NCI-H2081 treated with DMSO at 0.1 percent for 48 hours (cell line): ENCODE results near the gene PCDHA6.
"Not testable (repeated sequence)": the region's sequence is repeated elsewhere in the genome, so short reads cannot be mapped to it uniquely, and the experiment has no call there.

ENCODE experiments used
- DNase-seq: peaks from one replicate; lab custom pipeline; 2025; lab: John Stamatoyannopoulos, UW

PCDHA6 gene, protein sequence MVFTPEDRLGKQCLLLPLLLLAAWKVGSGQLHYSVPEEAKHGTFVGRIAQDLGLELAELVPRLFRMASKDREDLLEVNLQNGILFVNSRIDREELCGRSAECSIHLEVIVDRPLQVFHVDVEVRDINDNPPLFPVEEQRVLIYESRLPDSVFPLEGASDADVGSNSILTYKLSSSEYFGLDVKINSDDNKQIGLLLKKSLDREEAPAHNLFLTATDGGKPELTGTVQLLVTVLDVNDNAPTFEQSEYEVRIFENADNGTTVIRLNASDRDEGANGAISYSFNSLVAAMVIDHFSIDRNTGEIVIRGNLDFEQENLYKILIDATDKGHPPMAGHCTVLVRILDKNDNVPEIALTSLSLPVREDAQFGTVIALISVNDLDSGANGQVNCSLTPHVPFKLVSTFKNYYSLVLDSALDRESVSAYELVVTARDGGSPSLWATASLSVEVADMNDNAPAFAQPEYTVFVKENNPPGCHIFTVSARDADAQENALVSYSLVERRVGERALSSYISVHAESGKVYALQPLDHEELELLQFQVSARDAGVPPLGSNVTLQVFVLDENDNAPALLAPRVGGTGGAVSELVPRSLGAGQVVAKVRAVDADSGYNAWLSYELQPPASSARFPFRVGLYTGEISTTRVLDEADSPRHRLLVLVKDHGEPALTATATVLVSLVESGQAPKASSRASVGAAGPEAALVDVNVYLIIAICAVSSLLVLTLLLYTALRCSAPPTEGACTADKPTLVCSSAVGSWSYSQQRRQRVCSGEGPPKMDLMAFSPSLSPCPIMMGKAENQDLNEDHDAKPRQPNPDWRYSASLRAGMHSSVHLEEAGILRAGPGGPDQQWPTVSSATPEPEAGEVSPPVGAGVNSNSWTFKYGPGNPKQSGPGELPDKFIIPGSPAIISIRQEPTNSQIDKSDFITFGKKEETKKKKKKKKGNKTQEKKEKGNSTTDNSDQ

DNA sequence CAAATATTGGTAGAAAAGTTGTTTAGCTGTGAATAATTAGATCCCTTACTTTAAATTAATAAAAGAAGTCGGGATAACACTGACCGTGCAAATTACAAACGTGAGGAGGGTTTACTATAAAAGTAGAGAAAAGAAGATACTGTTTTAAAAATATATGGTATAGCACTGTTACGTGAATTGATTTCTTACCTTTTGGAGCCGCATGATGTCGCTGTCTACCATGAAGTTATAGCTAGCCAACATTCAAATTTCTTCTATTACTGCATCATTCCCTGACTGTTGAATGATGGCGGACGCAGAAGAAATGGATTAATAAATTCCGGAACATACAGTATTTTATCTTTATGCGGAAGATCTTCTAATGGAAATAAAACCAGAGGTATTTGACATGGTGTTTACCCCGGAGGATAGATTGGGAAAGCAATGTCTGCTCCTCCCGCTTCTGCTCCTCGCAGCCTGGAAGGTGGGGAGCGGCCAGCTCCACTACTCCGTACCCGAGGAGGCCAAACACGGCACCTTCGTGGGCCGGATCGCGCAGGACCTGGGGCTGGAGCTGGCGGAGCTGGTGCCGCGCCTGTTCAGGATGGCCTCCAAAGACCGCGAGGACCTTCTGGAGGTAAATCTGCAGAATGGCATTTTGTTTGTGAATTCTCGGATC is at the start of gene PCDHA6:
Gene PCDHA6, plus strand, starts transcription at position 257 of the 658 bp plus-strand sequence. Its CDS starts 132 bp downstream, at position 389.
- DNase-seq: peak; percentile 30

DNA sequence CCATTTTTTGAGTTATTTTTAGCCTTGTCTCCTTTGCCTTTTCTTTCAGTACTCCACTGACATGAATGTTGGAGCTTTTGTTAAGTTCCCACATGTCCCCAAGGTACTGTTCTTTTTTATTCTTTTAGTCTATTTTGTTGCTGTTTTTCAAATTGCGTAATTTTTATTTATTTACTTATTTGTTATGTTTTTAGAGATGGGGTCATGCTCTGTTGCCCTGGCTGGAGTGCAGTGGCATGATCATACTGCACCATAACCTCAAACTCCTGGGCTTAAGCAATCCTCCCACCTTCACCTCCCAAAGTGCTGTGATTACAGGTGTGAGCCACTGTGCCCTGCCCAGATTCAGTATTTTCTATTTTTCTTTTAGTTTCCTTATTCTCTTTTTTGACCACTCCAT is 47.2 kb upstream of the PCDHA6 start:
- DNase-seq: no peak

DNA sequence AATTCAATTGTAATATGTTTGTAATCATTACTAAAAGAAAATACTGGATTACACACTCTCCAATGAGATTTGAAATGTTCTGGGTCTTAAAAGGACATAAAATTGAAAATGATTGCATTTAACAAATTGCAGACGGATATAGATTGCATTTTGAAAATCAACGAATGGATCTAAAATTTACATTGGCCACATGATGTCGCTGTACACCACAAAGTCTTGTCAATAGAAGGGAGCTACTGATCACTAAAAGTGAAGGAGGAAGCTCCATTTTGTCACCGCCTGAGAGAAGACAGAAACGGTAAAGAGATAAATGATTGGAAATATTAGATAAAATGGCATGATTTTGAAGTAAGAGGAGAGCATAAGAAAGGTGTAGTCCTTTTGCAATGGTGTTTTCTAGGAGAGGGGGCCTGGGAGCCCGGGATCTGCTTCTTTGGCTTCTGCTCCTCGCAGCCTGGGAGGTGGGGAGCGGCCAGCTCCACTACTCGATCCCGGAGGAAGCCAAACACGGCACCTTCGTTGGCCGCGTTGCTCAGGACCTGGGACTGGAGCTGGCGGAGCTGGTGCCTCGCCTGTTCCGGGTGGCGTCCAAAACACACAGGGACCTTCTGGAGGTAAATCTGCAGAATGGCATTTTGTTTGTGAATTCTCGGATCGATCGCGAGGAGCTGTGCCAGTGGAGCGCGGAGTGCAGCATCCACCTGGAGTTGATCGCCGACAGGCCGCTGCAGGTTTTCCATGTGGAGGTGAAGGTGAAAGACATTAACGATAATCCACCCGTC is 41.7 kb upstream of the PCDHA6 start, which contains the start of gene PCDHA1:
Gene PCDHA1, plus strand, starts transcription at position 236 of the 782 bp plus-strand sequence.
- DNase-seq: no peak

DNA sequence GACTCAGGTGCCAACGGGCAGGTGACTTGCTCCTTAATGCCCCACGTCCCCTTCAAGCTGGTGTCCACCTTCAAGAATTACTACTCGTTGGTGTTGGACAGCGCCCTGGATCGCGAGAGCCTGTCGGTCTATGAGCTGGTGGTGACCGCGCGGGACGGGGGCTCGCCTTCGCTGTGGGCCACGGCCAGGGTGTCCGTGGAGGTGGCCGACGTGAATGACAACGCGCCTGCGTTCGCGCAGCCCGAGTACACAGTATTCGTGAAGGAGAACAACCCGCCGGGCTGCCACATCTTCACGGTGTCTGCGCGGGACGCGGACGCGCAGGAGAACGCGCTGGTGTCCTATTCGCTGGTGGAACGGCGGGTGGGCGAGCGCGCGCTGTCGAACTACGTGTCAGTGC is 40.3 kb upstream of the PCDHA6 start:
- DNase-seq: not testable (repeated sequence)

DNA sequence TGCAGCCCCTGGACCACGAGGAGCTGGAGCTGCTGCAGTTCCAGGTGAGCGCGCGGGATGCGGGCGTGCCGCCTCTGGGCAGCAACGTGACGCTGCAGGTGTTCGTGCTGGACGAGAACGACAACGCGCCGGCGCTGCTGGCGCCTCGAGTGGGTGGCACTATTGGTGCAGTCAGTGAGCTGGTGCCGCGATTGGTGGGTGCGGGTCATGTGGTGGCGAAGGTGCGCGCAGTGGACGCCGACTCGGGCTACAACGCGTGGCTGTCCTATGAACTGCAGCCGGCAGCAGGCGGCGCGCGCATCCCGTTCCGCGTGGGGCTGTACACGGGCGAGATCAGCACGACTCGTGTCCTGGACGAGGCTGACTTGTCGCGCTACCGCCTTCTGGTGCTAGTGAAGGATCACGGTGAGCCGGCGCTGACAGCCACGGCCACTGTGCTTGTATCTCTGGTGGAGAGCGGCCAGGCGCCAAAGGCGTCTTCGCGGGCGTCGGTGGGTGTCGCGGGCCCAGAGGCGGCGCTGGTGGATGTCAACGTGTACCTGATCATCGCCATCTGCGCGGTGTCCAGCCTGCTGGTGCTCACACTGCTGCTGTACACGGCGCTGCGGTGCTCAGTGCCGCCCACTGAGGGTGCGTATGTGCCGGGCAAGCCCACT is 39.8 kb upstream of the PCDHA6 start:
- not testable (repeated sequence) for DNase-seq

DNA sequence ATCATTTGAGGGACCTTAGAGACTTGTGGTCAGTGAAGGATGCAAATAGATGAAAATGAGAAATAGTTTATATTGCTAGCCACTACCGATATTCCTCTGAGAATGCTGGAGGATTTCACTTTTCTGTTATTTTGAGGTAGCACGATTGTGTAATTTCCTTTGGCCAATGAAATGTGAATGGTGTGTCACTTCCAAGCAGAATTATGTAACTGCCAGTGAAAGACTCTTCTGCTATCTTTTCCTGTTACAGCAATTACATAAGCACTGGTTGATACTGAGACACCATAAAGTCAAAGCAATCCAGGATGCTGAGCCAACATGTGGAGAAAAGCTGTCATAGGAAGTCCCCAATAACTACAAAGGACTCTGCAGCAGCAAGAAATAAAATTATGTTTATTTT is 36.7 kb upstream of the PCDHA6 start:
- DNase-seq: no peak

DNA sequence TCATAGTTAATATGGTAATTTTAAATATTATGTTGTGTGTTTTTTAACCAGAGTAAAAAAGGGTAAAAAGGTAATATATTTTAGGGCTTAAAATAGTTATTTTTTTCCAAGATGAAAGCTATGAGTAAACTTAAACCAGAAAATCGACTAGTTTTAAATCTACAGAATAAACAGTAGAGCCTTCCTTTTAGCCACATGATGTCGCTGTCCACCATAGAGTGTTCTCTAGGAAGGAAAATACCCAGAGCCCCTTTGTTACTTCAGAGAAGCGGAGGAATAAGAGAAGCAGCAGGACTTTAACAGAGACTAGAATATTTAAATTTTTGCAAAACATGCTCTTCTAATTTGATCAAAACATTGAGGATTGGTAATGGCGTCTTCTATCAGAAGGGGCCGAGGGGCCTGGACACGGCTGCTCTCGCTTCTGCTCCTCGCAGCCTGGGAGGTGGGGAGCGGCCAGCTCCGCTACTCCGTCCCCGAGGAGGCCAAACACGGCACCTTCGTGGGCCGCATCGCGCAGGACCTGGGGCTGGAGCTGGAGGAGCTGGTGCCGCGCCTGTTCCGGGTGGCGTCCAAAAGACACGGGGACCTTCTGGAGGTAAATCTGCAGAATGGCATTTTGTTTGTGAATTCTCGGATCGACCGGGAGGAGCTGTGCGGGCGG is 33.0 kb upstream of the PCDHA6 start, which contains the start of gene PCDHA2:
Gene PCDHA2, plus strand, starts transcription at position 258 of the 664 bp plus-strand sequence.
- DNase-seq: no peak

DNA sequence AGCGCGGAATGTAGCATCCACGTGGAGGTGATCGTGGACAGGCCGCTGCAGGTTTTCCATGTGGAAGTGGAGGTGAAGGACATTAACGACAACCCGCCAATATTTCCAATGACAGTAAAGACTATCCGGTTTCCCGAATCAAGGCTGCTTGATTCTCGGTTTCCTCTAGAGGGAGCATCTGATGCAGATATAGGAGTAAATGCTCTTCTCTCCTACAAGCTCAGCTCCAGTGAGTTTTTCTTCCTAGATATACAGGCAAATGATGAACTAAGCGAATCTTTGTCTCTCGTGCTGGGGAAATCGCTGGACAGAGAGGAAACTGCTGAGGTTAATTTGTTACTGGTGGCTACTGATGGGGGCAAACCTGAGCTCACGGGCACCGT is 32.5 kb upstream of the PCDHA6 start:
- no peak for DNase-seq

DNA sequence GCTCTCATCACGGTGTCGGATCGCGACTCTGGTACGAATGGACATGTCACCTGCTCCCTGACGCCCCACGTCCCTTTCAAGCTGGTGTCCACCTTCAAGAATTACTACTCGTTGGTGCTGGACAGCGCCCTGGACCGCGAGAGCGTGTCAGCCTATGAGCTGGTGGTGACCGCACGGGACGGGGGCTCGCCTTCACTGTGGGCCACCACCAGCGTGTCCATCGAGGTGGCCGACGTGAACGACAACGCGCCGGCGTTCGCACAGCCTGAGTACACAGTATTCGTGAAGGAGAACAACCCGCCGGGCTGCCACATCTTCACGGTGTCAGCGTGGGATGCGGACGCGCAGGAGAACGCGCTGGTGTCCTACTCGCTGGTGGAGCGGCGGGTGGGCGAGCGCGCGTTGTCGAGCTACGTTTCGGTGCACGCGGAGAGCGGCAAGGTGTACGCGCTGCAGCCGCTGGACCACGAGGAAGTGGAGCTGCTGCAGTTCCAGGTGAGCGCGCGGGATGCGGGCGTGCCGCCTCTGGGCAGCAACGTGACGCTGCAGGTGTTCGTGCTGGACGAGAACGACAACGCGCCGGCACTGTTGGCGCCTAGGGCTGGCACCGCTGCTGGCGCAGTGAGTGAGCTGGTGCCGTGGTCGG is 31.6 kb upstream of the PCDHA6 start:
- DNase-seq: not testable (repeated sequence)

DNA sequence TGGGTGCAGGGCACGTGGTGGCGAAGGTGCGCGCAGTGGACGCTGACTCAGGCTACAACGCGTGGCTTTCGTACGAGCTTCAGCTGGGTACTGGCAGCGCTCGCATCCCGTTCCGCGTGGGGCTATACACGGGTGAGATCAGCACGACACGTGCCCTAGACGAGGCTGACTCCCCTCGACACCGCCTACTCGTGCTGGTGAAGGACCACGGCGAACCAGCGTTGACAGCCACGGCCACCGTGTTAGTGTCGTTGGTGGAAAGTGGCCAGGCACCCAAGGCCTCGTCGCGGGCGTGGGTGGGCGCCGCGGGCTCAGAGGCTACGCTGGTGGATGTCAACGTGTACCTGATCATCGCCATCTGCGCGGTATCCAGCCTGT is 31.1 kb upstream of the PCDHA6 start:
- DNase-seq: no peak

DNA sequence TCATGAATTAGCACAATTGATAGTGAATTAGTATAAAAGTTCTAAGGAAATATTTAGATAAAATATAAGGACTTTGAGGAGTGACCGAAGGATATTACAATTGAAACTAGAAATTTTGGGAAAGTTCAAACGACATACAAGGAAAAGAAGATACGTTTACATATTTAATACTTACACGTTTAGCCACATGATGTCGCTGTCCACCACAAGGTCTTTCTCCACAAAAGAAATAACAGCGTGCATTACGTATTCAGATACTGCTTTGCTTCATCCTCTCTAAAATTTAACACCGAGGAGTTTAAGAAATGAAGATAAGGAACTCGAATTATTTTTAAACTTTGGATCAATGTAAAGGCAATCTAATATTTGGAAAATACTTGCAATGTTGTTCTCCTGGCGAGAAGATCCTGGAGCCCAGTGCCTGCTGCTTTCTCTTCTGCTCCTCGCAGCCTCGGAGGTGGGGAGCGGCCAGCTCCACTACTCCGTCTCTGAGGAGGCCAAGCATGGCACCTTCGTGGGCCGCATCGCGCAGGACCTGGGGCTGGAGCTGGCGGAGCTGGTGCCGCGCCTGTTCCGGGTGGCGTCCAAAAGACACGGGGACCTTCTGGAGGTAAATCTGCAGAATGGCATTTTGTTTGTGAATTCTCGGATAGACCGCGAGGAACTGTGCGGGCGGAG is 26.8 kb upstream of the PCDHA6 start, which contains the start of gene PCDHA3:
Gene PCDHA3, plus strand, starts transcription at position 242 of the 678 bp plus-strand sequence.
- no peak for DNase-seq

DNA sequence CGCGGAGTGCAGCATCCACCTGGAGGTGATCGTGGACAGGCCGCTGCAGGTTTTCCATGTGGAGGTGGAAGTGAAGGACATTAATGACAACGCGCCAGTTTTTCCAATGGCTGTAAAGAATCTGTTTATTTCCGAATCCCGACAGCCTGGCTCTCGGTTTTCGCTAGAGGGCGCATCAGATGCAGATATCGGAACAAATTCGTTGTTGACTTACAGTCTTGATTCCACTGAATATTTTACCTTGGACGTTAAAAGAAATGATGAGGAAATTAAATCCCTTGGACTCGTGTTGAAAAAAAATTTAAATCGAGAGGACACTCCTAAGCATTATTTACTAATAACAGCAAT is 26.3 kb upstream of the PCDHA6 start:
- no peak for DNase-seq

DNA sequence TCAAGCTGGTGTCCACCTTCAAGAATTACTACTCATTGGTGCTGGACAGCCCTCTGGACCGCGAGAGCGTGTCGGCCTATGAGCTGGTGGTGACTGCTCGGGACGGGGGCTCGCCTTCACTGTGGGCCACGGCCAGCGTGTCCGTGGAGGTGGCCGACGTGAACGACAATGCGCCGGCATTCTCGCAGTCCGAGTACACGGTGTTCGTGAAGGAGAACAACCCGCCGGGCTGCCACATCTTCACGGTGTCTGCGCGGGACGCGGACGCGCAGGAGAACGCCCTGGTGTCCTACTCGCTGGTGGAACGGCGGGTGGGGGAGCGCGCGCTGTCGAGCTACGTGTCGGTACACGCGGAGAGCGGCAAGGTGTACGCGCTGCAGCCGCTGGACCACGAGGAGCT is 25.4 kb upstream of the PCDHA6 start:
- DNase-seq: not testable (repeated sequence)

DNA sequence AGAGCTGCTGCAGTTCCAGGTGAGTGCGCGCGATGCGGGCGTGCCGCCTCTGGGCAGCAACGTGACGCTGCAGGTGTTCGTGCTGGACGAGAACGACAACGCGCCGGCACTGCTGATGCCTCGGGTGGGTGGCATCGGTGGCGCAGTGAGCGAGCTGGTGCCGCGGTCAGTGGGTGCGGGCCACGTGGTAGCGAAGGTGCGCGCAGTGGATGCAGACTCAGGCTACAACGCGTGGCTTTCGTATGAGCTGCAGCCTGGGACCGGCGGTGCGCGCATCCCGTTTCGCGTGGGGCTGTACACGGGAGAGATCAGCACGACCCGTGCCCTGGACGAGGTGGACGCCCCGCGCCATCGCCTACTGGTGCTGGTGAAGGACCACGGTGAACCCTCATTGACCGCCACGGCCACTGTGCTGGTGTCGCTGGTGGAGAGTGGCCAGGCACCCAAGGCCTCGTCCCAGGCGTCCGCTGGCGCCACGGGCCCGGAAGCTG is 24.9 kb upstream of the PCDHA6 start:
- no peak for DNase-seq

DNA sequence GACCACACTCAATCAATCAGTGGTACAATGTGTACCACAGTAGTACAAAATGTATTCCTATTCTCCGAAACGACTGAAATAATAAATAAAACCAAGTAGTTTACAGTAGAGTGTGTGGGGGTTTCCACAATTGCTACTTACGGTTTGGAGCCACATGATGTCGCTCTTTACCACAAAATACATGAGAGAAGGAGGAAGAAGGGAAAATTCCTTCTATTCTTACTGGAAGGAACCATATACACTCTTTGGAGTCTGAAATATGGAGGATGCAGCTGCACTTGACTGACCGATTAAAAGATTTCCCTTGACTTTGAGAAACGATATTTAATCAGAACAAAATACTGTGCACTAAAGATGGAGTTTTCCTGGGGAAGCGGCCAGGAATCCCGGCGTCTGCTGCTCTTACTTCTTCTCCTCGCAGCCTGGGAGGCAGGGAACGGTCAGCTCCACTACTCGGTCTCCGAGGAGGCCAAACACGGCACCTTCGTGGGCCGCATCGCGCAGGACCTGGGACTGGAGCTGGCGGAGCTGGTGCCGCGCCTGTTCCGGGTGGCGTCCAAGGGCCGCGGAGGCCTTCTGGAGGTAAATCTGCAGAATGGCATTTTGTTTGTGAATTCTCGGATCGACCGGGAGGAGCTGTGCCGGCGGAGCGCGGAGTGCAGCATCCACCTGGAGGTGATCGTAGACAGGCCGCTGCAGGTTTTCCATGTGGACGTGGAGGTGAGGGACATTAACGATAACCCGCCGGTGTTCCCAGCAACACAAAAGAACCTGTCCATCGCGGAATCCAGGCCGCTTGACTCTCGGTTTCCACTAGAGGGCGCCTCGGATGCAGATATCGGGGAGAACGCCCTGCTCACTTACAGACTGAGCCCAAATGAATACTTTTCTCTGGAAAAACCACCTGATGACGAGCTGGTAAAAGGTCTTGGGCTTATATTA is 20.7 kb upstream of the PCDHA6 start, which contains the start of gene PCDHA4:
Gene PCDHA4, plus strand, starts transcription at position 235 of the 942 bp plus-strand sequence.
- no peak for DNase-seq

DNA sequence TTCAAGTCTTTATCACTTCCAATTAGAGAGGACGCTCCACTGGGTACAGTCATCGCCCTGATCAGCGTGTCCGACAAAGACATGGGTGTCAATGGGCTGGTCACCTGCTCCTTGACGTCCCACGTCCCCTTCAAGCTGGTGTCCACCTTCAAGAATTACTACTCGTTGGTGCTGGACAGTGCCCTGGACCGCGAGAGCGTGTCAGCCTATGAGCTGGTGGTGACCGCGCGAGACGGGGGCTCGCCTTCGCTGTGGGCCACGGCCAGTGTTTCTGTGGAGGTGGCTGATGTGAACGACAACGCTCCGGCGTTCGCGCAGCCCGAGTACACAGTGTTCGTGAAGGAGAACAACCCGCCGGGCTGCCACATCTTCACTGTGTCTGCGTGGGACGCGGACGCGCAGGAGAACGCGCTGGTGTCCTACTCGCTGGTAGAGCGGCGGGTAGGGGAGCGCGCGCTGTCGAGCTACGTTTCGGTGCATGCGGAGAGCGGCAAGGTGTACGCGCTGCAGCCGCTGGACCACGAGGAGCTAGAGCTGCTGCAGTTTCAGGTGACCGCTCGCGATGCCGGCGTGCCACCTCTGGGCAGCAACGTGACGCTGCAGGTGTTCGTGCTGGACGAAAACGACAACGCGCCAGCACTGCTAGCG is 19.4 kb upstream of the PCDHA6 start:
- DNase-seq: not testable (repeated sequence)

DNA sequence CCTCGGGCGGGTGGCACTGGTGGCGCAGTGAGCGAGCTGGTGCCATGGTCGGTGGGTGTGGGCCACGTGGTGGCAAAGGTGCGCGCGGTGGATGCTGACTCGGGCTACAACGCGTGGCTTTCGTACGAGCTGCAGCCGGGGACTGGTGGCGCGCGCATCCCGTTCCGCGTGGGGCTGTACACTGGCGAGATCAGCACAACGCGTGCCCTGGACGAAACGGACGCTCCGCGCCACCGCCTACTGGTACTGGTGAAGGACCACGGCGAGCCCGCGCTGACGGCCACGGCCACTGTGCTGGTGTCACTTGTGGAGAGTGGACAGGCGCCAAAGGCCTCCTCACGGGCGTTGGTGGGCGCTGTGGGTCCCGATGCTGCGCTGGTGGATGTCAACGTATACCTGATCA is 18.9 kb upstream of the PCDHA6 start:
- DNase-seq: no peak
